Activated CD4-positive, alpha-beta T cell treated with anti-CD3 and anti-CD28 coated beads, Interleukin-2, amount 10 ng/mL, durations not matched to agents 7 days and 5 days (primary cell): ENCODE results near the gene EFCAB14. TPM values are rescaled to one million over a fixed set of nuclear protein-coding genes. Genes with fewer than 3 reads are reported as not detected.

Source experiments
- CTCF ChIA-PET: fragments of 350-600 bp; sonication (Branson Sonifier 250); formaldehyde crosslinking; loops from one replicate; lab custom pipeline; 2021; ENCODE audit warnings: antibody characterized with exemption; lab: Charles Lee
- POLR2A ChIA-PET: fragments of 350-600 bp; sonication (Branson Sonifier 250); formaldehyde crosslinking; loops from one replicate; lab custom pipeline; 2021; ENCODE audit warnings: antibody characterized with exemption; lab: Charles Lee
- DNase-seq: peaks from one replicate; pipeline ENCODE4 v3.0.0-alpha.2; 2020
- H3K27ac Mint-ChIP-seq: one replicate; pipeline ENCODE4 v1.8.0; 2021; ENCODE audit warnings: mild to moderate bottlenecking, moderate library complexity, mixed read lengths
- H3K27me3 Mint-ChIP-seq: one replicate; pipeline ENCODE4 v1.8.0; 2021; ENCODE audit warnings: mixed read lengths
- H3K36me3 Mint-ChIP-seq: one replicate; pipeline ENCODE4 v1.8.0; 2021; ENCODE audit warnings: low read depth, mixed read lengths
- H3K4me1 Mint-ChIP-seq: one replicate; pipeline ENCODE4 v1.8.0; 2021; ENCODE audit warnings: mixed read lengths
- H3K4me3 Mint-ChIP-seq: one replicate; pipeline ENCODE4 v1.8.0; 2021; ENCODE audit warnings: mild to moderate bottlenecking, moderate library complexity, mixed read lengths
- H3K9me3 Mint-ChIP-seq: one replicate; pipeline ENCODE4 v1.8.0; 2021; ENCODE audit warnings: mixed read lengths
- total RNA-seq, 2 experiments: library from RNA; stranded (reverse); gene quantifications; one replicate each; pipeline ENCODE4 v1.2.3, GENCODE V29; 2021

EFCAB14 gene
- total RNA-seq, 2 experiments from 2014 or later, result 88.1 to 103 TPM

DNA sequence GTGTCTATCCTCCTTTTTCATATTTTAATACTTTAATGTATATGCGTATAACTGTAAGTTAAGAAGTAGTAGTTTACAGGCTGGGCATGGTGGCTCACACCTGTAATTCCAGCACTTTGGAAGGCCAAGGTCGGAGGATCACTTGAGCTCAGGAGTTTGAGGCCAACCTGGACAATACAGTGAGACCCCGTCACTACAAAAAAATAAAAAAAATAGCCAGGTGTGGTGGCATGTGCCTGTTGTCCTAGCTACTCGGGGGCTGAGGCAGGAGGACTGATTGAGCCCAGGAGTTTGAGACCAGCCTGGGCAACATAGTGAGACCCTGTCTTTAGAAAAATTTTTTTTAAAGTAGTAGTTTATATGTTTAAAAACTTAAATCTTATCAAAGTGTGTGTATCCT, 73.1 kb downstream of the EFCAB14 start:
- POLR2A ChIA-PET, result no interaction called here
- CTCF ChIA-PET, result interaction anchor here (2.4 kb wide), 1 partner anchor 11 kb away, joined by 6 read pairs; no protein-coding TSS in a partner anchor
- H3K36me3 Mint-ChIP-seq, result peaks cover 43% of the 10 kb centered on the region

DNA sequence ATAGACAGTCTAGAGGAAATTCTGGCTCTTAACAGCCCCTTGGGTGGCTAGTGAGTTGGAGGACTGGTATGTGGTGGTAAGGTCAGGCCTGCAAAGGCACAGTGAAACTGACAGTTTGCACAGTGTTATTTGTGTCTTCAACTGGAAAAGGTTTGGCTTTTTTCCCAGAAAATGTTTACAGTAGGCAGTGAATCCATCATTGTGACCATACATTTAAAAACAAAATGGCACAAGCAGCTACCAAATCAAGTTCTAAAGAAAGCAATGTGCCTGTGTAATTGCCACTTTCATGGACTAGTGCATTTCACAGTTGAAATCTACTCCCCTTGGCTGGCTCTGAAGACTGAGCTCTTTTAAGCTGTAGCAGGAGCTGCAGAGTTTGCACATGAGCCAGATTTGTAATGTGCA, 75.5 kb downstream of the EFCAB14 start:
- no peak for DNase-seq
- Mint-ChIP-seq H3K9me3 (no peaks in the 10 kb centered on the region), H3K4me3 (no peak overlapping the region), H3K4me1 (no peaks in the 10 kb centered on the region), H3K27me3 (no peaks in the 10 kb centered on the region), H3K27ac (no peak overlapping the region), H3K36me3 (peaks cover 28% of the 10 kb centered on the region)
- ChIA-PET POLR2A (no interaction called here), CTCF (interaction anchor here (1.2 kb wide), 1 partner anchor 25 kb away, joined by 5 read pairs; no protein-coding TSS in a partner anchor)

More for the DNA sequence above, 73.1 kb downstream of the EFCAB14 start:
- H3K4me3 Mint-ChIP-seq, result no peak overlapping the region
- no peak overlapping the region for H3K27ac Mint-ChIP-seq
- H3K27me3 Mint-ChIP-seq, result no peaks in the 10 kb centered on the region
- DNase-seq, result no peak
- no peaks in the 10 kb centered on the region for H3K4me1 Mint-ChIP-seq
- peaks cover 9% of the 10 kb centered on the region for H3K9me3 Mint-ChIP-seq

DNA sequence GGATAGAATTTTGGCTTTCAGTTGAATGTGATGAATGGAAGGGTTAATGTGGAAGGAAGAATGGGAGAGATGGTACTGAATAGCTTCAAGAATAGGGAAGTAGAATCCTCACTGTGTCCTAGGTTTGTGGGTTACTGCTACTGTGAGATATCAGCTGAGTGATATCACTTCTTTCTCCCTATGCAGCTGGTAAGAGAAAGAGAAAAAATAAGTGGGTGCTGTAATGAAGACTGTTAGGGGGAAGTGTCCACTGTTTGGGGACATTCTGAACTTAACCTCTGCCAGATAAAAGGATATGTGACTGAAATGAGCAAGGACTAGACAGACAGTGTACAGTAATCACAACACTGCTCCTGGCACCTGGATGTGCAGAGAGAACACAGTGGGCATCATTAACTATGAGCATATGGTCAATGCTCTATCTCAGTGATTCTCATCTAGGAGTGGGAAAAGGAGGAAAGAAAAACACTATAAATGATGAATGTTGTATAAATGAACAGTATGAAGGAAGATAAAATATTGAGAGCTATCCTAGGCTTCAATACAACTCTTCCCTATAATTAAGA, 76.7 kb downstream of the EFCAB14 start:
- no peaks in the 10 kb centered on the region for H3K27me3 Mint-ChIP-seq
- H3K4me1 Mint-ChIP-seq, result no peaks in the 10 kb centered on the region
- H3K9me3 Mint-ChIP-seq, result no peaks in the 10 kb centered on the region
- ChIA-PET POLR2A (no interaction called here), CTCF (interaction anchor here (1.2 kb wide), 1 partner anchor 24 kb away, joined by 5 read pairs; no protein-coding TSS in a partner anchor)
- H3K27ac Mint-ChIP-seq, result no peak overlapping the region
- no peak overlapping the region for H3K4me3 Mint-ChIP-seq
- DNase-seq, result no peak
- H3K36me3 Mint-ChIP-seq, result peaks cover 21% of the 10 kb centered on the region

DNA sequence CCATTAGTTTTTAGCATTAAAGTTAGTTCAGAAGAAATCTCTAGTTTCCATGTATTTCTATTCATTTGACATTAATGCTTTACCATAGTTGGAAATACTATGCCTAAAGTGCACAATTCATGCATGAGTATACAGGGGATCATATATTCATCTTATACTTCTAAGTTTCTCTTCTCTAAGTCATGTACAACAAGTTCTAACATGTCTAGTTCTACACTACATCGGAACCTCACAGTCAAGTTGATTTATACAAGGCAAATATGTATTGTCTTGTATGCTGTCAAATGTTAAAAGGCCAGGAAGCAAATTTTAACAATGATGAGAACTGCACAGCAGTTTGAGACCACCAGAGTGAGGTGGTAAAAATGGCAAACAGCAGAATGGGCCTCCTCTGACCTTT, 79.4 kb downstream of the EFCAB14 start:
- Mint-ChIP-seq H3K4me3 (no peak overlapping the region), H3K9me3 (no peaks in the 10 kb centered on the region), H3K27me3 (no peaks in the 10 kb centered on the region), H3K27ac (no peak overlapping the region), H3K36me3 (peaks cover 26% of the 10 kb centered on the region), H3K4me1 (peaks cover 2% of the 10 kb centered on the region)
- POLR2A ChIA-PET, result no interaction called here
- CTCF ChIA-PET, result interaction anchor here (1.1 kb wide), 1 partner anchor 9 kb away, joined by 3 read pairs; no protein-coding TSS in a partner anchor
- no peak for DNase-seq

- H3K27me3 Mint-ChIP-seq, result no peaks in the 10 kb centered on the region
- no peaks in the 10 kb centered on the region for H3K9me3 Mint-ChIP-seq
- DNase-seq, result no peak
- H3K36me3 Mint-ChIP-seq, result peaks cover 31% of the 10 kb centered on the region
- no peak overlapping the region for H3K27ac Mint-ChIP-seq
- H3K4me3 Mint-ChIP-seq, result no peak overlapping the region
- ChIA-PET POLR2A (no interaction called here), CTCF (no interaction called here)
- H3K4me1 Mint-ChIP-seq, result peaks cover 2% of the 10 kb centered on the region
These were observed 80.0 kb downstream of the EFCAB14 start for GRCh38 chr1:46638921-46639320.

GRCh38 chr1:46637444-46638083, 81.3 kb downstream of the EFCAB14 start:
- Mint-ChIP-seq H3K27ac (no peak overlapping the region), H3K36me3 (peaks cover 39% of the 10 kb centered on the region), H3K9me3 (no peaks in the 10 kb centered on the region), H3K4me1 (peaks cover 2% of the 10 kb centered on the region), H3K4me3 (no peak overlapping the region), H3K27me3 (no peaks in the 10 kb centered on the region)
- no peak for DNase-seq
- CTCF ChIA-PET, result interaction anchor here (1.0 kb wide), 1 partner anchor 39 kb away, joined by 3 read pairs; no protein-coding TSS in a partner anchor
- POLR2A ChIA-PET, result no interaction called here

- peaks cover 30% of the 10 kb centered on the region for H3K36me3 Mint-ChIP-seq
- POLR2A ChIA-PET, result no interaction called here
- H3K27me3 Mint-ChIP-seq, result no peaks in the 10 kb centered on the region
- CTCF ChIA-PET, result interaction anchor here (1.0 to 2.5 kb wide), 4 partner anchors 13 to 53 kb away, joined by 3 to 11 read pairs (median 4); no protein-coding TSS in a partner anchor
- no peak for DNase-seq
- H3K4me1 Mint-ChIP-seq, result peaks cover 2% of the 10 kb centered on the region
- H3K27ac Mint-ChIP-seq, result no peak overlapping the region
- H3K9me3 Mint-ChIP-seq, result no peaks in the 10 kb centered on the region
- no peak overlapping the region for H3K4me3 Mint-ChIP-seq
These were observed 83.7 kb downstream of the EFCAB14 start for GRCh38 chr1:46635205-46635604.

DNA sequence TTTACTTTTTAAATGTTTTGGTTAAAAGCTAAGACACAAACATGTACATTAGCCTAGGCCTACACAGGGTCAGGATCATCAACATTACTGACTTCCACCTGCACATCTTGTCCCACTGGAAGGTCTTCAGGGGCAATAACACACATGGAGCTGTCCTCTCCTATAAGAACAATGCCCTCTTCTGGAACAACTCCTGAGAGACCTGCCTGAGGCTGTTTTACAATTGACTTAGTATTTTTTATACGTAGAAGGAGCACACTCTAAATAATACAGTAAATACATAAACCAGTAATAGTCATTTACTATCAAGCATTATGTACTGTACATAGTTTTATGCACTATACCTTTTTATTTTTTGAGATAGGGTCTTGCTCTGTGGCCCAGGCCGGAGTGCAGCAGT, 88.2 kb downstream of the EFCAB14 start:
- Mint-ChIP-seq H3K27me3 (no peaks in the 10 kb centered on the region), H3K27ac (no peak overlapping the region), H3K4me3 (no peak overlapping the region), H3K9me3 (no peaks in the 10 kb centered on the region), H3K36me3 (peaks cover 33% of the 10 kb centered on the region), H3K4me1 (peaks cover 2% of the 10 kb centered on the region)
- ChIA-PET POLR2A (no interaction called here), CTCF (interaction anchor here (1.2 kb wide), 2 partner anchors 10 to 12 kb away, joined by 3 read pairs; no protein-coding TSS in a partner anchor)
- no peak for DNase-seq

Other genes with a start within 250 kb of the EFCAB14 start
- gene DMBX1, start 229.3 kb downstream of the EFCAB14 start, total RNA-seq, result under 1 TPM in 1 of 2 experiments, not detected in 1; 0.10 TPM
- not detected for gene KNCN, start 167.5 kb downstream of the EFCAB14 start, total RNA-seq
- 10 to 100 TPM; 58.2 to 63.3 TPM for gene MKNK1, start 114.8 kb downstream of the EFCAB14 start, total RNA-seq
- 10 to 100 TPM; 19.5 to 21.4 TPM for gene MOB3C, start 102.3 kb downstream of the EFCAB14 start, total RNA-seq
- gene ATPAF1, start 50.8 kb downstream of the EFCAB14 start, total RNA-seq, result 10 to 100 TPM; 49.0 to 50.6 TPM
- gene TEX38, start 47.3 kb downstream of the EFCAB14 start, total RNA-seq, result not detected
- gene CYP4B1, start 79.9 kb upstream of the EFCAB14 start, total RNA-seq, result not detected
- gene CYP4A11, start 222.4 kb upstream of the EFCAB14 start, total RNA-seq, result not detected